Hypothalamus (tissue), 51 donors: Measurements from ENCODE around the gene MKNK1.
"Not testable (repeated sequence)": the region's sequence is repeated elsewhere in the genome, so short reads cannot be mapped to it uniquely, and the experiment has no call there.

ENCODE experiments used
- DNase-seq, 51 donors: peaks; one replicate each; lab custom pipeline; 2025; lab: John Stamatoyannopoulos, UW

MKNK1 gene

DNA sequence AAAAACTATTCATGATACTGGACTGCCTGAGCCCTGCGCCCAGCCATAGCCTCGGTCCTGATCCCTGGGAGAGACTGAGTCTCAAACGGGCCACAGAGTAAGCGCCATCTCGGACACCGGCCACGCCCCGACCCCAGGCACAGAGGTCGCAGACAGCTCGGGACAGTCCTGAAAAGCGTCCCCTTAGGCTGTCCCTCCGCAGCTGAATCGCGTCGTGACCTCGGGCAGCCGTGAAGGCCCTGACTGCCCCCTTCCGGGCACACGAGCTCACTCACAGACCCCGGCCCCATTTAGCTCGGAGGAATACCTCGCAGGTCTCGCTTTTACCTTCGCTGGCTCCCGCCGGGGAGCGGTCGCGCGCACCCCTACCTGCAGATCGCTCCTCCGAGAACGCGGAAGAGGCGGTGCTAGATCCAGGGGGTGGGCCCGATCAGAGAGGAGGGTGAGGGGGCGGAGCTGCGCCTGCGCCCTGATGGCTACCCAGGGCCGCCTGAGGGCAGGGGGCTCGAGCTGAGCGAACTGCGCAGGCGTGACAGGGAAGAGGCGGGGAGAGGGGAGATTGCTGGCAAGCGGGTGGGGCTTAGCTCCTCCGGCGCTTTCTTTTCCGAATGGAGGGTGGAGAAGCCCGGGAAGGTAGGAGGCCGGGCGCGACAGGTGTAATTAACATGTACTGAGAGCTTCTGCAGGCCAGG is at the start of gene MKNK1:
Gene MKNK1, minus strand, starts transcription at position 411 of the 692 bp plus-strand sequence. CDS start 20,941 bp downstream, outside the sequence.
- DNase-seq = peak; percentile 19 to 93 (median 81)

DNA sequence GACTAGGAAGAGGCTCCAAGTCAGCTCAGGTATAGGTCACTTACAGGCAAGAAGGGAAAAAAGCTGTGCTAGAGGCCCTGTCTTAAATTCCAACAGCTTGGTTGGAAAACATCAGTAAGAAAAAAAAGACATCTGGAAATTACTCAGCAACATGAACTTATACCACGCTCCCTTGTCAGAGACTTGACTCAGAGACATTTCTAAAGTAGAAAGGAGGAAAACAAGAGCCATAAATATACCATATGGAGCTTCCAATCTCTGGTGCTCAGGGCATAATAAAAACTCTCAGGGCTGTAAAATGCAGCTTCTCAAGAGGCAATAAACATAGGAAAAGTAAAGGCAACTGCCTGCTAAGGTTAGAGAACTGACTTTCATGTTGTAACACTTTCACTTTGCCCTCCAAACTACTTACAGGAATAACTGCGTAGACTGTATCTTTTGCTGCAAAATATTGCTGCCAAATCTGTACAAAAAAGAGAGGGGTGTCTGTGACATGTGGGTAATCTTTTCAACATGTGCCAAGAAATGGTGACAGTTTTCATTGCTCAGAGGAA is 49.4 kb upstream of the MKNK1 start:
- DNase-seq = no peak

DNA sequence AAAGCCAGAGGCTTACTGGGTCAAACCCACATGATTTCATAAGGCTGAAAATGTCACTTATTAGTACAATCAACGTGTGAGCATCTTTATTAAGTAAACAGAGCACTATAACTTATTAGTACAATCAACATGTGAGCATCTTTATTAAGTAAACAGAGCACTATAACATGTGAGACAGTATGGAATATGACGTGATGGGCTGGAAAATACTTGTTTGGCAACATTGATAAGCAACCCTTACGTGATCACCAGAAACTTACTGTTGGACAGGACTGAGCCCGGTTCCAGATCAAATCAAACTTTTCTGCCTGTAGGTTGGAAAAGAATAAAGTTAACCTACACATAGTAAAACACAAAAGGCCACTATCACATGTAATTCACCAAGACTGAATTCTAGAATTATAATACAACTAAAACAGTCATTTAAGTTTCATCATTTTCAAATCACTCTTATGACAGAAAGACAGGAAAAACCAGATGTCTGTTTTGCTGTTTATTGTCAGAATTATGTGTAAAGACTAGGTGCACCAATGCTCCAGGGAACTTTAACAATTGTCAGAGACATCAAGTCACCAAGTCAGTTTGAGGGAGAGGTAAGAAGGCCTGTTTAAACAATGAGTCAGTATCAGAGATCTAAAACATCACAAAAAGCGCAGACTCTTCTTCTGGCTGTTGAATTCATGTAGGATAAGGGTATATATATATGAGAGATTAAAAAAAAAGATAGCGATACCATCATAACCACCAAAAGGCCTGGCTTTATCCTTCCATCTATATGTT is 48.4 kb upstream of the MKNK1 start:
- DNase-seq = no peak

DNA sequence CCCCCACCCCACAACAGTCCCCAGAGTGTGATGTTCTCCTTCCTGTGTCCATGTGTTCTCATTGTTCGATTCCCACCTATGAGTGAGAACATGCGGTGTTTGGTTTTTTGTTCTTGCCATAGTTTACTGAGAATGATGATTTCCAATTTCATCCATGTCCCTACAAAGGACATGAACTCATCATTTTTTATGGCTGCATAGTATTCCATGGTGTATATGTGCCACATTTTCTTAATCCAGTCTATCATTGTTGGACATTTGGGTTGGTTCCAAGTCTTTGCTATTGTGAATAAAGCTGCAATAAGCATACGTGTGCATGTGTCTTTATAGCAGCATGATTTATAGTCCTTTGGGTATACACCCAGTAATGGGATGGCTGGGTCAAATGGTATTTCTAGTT is 47.1 kb upstream of the MKNK1 start:
- DNase-seq = not testable (repeated sequence)

DNA sequence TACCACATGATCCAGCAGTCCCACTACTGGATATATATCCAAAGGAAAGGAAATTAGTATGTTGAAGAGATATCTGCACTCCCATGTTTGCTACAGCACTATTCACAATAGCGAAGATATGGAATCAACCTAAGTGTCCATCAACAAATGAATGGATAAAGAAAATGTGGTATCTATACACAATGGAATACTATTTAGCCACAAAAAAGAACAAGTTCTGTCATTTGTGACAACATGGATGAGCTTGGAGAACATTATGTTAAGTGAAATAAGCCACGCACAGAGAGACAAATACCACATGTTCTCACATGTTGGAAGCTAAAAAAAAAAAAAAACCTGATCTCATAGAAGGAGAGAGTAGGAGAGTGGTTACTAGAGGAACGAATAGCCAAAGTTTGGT is 46.4 kb upstream of the MKNK1 start:
- no peak for DNase-seq

DNA sequence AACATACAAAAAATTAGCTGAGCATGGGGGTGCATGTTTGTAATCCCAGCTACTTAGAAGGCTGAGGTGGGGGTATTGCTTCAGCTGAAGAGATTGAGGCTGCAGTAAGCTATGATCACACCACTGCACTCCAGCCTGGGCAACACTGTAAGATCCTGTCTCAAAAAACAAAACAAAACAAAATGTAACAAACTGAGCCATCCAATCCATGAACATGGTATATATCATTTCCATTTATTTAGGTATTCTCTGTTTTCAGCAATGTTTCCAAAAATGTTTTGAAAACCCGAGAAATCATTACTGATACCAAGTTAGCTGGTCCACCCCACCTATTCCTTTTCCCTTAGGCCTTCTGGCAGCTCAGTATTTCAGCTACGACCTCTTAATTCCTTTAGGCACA is 45.7 kb upstream of the MKNK1 start:
- DNase-seq = no peak

DNA sequence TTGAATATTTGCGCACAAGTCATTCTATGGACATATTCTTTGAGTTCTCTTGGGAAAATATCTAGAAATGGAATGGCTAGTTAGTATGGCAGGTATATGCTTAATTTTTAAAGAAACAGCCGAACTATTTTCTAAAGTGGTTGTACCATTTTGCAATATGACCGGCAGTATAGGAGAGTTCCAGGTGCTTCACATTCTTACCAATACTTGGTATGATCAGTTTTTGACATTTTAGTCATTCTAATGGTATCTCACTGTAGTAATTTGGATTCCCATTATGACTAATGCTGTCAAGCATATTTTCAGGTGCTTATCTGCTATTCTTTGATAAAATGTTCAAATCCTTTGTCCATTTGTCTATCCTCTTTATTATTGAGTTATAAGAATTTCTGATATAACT is 43.5 kb upstream of the MKNK1 start:
- DNase-seq = no peak

DNA sequence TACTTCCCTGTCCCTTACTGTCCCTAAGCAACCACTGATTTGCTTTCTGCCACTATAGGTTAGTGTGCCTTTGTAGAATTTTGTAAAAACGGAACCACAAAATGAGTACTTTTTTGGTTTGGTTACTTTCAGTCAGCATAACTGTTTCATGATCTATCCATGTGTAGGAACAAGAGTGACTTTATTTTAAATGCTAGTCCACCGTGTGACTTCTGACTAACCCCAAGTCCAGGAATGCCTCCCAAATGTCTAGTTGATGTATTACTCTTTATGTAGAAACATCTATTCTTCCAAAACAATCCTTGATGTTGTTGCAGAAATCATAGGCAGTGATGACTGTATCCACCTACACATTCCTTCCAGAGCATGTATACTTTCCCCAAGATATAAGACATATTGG is 42.8 kb upstream of the MKNK1 start:
- DNase-seq = no peak

DNA sequence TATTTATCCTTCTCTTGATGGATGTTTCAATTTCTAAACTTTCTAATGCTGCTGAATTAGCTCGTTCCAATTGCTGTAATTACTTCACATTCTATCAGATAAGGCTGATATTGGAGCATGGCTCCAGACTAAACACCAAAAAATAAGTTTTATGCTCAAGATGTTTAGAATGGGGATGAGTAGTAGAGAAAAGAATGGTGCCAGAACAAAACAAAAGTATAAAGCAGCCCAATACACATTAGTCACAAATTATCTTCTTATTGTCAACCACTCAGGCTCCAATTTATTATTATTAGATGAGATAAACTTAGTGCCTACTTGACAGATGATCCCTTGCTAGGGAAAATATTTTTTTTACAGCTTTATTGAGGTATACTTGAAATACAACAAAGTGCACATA is 42.3 kb upstream of the MKNK1 start:
- DNase-seq = no peak

DNA sequence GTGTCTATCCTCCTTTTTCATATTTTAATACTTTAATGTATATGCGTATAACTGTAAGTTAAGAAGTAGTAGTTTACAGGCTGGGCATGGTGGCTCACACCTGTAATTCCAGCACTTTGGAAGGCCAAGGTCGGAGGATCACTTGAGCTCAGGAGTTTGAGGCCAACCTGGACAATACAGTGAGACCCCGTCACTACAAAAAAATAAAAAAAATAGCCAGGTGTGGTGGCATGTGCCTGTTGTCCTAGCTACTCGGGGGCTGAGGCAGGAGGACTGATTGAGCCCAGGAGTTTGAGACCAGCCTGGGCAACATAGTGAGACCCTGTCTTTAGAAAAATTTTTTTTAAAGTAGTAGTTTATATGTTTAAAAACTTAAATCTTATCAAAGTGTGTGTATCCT is 41.7 kb upstream of the MKNK1 start:
- DNase-seq = no peak

DNA sequence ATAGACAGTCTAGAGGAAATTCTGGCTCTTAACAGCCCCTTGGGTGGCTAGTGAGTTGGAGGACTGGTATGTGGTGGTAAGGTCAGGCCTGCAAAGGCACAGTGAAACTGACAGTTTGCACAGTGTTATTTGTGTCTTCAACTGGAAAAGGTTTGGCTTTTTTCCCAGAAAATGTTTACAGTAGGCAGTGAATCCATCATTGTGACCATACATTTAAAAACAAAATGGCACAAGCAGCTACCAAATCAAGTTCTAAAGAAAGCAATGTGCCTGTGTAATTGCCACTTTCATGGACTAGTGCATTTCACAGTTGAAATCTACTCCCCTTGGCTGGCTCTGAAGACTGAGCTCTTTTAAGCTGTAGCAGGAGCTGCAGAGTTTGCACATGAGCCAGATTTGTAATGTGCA is 39.3 kb upstream of the MKNK1 start:
- no peak for DNase-seq

DNA sequence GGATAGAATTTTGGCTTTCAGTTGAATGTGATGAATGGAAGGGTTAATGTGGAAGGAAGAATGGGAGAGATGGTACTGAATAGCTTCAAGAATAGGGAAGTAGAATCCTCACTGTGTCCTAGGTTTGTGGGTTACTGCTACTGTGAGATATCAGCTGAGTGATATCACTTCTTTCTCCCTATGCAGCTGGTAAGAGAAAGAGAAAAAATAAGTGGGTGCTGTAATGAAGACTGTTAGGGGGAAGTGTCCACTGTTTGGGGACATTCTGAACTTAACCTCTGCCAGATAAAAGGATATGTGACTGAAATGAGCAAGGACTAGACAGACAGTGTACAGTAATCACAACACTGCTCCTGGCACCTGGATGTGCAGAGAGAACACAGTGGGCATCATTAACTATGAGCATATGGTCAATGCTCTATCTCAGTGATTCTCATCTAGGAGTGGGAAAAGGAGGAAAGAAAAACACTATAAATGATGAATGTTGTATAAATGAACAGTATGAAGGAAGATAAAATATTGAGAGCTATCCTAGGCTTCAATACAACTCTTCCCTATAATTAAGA is 38.1 kb upstream of the MKNK1 start:
- DNase-seq = no peak

DNA sequence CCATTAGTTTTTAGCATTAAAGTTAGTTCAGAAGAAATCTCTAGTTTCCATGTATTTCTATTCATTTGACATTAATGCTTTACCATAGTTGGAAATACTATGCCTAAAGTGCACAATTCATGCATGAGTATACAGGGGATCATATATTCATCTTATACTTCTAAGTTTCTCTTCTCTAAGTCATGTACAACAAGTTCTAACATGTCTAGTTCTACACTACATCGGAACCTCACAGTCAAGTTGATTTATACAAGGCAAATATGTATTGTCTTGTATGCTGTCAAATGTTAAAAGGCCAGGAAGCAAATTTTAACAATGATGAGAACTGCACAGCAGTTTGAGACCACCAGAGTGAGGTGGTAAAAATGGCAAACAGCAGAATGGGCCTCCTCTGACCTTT is 35.5 kb upstream of the MKNK1 start:
- DNase-seq = no peak

DNA sequence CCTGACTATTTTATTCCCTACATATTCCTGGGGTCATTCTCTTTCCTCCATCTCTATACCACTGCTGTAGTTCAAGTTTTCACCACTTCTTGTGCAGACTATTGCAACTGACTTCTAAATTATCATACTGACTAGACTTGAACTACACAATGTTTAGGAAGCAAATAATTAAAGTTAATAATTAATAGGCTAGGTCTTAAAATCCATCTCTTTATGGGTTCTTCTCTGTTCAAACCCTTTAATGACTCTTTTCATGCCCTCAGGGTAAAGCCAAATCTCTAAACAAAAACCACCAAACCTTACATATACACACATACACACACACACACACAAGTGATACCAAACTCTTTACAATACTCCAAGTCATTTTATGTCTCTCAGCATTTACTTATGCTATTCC is 34.9 kb upstream of the MKNK1 start:
- no peak for DNase-seq

DNA sequence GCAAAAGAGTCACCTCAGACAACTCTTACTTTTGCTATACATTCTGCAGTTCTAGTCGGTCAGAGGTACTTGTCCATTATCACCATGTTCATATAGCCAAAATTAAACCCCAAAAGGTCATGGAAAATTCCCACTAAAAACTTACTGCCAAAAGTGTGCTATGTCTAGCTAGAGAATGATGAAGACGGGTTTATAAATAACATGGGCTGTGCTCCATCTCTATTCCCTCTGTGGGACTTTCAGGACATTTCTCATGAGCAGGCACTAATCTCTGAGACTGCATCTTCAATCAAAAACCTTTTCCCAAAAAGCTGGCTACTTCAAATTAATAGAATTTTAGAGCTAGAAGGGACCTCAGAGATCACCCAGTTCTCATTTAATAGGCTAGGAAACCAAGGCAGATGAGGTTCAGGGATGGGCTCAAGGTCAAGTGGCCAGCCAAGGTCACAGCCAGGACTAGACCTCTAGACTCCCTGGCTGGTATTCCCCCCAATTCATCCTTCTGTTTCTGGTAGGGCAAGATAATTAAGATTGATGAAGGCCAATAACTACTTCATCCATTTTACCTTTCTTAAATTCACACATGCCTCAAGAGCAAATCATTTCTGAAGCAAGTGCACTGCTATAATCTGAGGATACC is 33.5 kb upstream of the MKNK1 start:
- DNase-seq = no peak

DNA sequence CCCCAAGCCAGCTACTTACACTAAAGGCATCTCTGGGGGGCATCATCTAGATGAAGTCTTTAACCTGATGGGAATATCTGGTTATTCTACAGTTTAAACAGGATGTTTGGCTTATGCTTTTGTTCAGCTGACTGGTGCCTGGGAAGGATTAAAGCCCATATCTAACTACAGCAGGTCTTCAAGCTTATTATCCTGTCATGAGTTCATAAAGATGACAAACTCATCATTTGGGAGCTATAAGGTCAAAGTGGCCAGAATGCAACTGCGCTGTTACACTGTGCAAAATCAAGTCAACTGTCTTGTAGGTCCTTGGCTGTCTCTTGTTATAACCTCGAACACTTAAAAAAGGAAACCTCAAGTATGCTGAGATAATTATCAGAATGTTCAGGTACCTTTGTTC is 31.1 kb upstream of the MKNK1 start:
- DNase-seq = no peak

DNA sequence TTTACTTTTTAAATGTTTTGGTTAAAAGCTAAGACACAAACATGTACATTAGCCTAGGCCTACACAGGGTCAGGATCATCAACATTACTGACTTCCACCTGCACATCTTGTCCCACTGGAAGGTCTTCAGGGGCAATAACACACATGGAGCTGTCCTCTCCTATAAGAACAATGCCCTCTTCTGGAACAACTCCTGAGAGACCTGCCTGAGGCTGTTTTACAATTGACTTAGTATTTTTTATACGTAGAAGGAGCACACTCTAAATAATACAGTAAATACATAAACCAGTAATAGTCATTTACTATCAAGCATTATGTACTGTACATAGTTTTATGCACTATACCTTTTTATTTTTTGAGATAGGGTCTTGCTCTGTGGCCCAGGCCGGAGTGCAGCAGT is 26.7 kb upstream of the MKNK1 start:
- no peak for DNase-seq

DNA sequence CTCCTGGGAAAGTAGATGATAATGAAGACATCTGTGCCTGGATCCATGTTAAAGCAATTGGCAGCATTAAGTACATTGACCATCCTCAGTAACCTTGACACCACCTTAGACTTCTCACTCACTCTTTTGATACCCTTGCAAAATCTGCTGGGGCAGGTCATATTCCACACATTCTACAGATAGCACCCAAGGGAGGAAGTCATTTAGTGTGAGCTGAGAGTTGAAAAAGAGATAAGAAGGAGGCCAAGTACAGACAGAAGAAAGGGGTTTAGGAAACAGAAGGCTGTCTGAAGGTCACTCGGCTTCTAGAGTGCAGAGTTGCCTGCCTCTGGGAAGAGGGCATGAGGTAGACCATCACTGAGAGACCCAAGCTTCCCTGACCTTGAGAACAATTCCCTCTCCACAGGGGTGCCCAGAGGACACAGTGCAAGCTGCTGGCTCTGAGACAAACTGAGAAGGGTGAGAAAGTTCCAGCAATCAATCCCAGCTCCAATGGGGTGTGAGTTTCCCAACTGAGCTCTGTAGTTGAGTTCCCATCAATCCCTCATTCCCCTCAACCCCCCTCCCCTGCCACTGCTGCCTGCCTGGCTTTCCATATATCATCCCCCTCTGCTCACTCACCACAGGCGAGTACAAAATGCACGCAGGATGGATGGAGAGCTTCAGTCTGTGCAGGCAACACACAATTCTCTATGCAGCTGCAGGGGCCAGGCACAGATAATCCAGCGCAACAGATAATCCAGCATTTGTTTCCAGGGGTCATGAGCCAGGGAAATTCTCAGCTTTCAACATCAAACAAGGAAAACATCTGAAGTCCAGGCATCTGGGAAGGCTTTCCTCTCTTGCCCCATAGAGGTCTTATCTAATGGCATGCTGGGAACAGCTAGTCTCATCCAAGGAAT is 19.9 kb upstream of the MKNK1 start:
- DNase-seq = no peak

DNA sequence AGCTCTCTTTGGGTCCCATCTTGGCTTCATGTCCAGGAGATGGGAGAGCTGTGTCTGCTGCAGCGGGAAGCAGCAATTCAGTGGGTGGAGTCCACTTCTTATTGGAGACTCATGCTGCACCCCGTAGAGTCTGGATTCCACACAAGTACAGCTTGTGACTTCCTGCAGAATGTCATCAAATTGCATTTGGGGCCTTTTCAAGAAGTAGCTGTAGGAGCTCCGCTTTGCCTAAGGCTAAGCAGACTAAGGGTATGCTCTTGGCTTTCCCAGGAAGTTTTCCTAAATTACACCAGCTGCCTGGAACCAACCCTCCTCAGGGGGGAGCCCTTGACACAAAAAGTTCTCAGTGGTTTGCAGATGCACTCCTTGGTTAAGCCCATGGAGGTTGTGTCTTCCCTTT is 18.3 kb upstream of the MKNK1 start:
- peak in 1 of 51 donors; percentile 11 for DNase-seq

DNA sequence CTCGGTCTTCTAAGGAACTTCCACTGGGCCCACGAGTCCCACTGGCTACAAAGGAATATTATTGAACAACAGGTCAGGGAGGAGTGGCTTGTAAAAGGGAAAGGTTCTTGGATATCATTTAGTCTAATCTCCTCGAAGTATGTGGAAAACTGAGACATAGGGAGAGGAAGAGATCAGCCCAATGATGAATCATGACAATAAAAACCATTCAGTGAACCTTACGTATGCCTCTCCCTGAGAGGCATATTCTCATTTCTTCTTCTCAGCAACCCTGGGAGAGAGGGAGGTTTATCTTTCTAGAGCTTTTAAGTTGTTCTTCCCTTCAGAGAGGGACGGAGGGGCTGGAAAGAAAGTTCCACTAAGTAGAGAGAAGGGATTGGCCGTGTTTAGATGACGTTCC is 17.9 kb upstream of the MKNK1 start:
- DNase-seq = no peak
